OCI-LY7 (cell line): ENCODE measurements around the gene NCS1.

Experiments used
- EZH2phosphoT487 ChIP-seq: fragments of 200-600 bp; sonication (generic); IDR thresholded peaks from 2 replicates; pipeline ENCODE4 v1.6.1; 2018; ENCODE audit warnings: low read depth, borderline replicate concordance, mild to moderate bottlenecking, mixed run types, antibody characterized with exemption, low read length, moderate library complexity, mixed read lengths
- TF ChIP-seq, protein P1 (sequence below): fragments of 200-600 bp; sonication (generic); conservative IDR thresholded peaks from 2 replicates; pipeline ENCODE4 v1.5.1; 2014; ENCODE audit warnings: mild to moderate bottlenecking, antibody characterized with exemption, low read length, moderate library complexity, mixed read lengths

DNA sequence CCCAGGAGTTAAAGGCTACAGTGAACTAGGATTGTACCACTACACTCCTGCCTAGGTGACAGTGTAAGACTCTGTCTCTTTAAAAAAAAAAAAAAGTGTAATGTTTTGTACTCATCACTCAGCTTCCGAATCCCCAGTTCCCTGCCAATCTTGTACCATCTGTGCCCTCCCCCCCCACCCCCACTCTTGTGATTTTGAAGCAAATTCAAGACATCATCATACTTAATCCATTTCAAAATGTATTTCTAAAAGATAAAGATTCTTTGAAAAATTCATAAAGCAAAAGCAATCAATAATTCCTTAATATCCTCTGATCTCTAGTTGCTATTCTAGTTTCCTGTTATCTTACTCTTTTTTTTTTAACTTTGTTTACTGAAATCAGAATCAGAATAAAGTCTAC lies 58.4 kb downstream of the NCS1 start:
- TF ChIP-seq, protein P1, sequence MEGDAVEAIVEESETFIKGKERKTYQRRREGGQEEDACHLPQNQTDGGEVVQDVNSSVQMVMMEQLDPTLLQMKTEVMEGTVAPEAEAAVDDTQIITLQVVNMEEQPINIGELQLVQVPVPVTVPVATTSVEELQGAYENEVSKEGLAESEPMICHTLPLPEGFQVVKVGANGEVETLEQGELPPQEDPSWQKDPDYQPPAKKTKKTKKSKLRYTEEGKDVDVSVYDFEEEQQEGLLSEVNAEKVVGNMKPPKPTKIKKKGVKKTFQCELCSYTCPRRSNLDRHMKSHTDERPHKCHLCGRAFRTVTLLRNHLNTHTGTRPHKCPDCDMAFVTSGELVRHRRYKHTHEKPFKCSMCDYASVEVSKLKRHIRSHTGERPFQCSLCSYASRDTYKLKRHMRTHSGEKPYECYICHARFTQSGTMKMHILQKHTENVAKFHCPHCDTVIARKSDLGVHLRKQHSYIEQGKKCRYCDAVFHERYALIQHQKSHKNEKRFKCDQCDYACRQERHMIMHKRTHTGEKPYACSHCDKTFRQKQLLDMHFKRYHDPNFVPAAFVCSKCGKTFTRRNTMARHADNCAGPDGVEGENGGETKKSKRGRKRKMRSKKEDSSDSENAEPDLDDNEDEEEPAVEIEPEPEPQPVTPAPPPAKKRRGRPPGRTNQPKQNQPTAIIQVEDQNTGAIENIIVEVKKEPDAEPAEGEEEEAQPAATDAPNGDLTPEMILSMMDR, result no peak
- TF ChIP-seq EZH2phosphoT487, result no peak
